GM19238 (cell line): ENCODE measurements around the gene ESRRB.

ENCODE experiments used
- DNase-seq: peaks from one replicate; pipeline ENCODE4 v3.0.0; 2011; ENCODE audit warnings: low spot score; ENCODE audit not compliant: insufficient read length

Gene ESRRB

GRCh38 chr14:76407449-76408150 lies 31.7 kb downstream of the ESRRB start:
- DNase-seq = no peak

- no peak for DNase-seq
Observed at GRCh38 chr14:76408877-76409276, 32.9 kb downstream of the ESRRB start.

GRCh38 chr14:76412501-76412900 lies 36.6 kb downstream of the ESRRB start:
- no peak for DNase-seq

- DNase-seq = no peak
Observed at GRCh38 chr14:76413106-76413961, 37.4 kb downstream of the ESRRB start.

- DNase-seq = no peak
Observed at GRCh38 chr14:76413962-76414600, 38.1 kb downstream of the ESRRB start.

- DNase-seq = no peak
Observed at GRCh38 chr14:76419399-76419798, 43.5 kb downstream of the ESRRB start.

GRCh38 chr14:76420827-76421226 lies 44.9 kb downstream of the ESRRB start:
- DNase-seq = no peak

GRCh38 chr14:76421662-76422061 lies 45.7 kb downstream of the ESRRB start:
- no peak for DNase-seq

GRCh38 chr14:76422662-76423061 lies 46.7 kb downstream of the ESRRB start:
- DNase-seq = no peak

GRCh38 chr14:76423534-76423933 lies 47.6 kb downstream of the ESRRB start:
- no peak for DNase-seq

GRCh38 chr14:76424359-76424758 lies 48.4 kb downstream of the ESRRB start:
- DNase-seq = no peak

- no peak for DNase-seq
Observed at GRCh38 chr14:76426161-76426696, 50.3 kb downstream of the ESRRB start.

- DNase-seq = no peak
Observed at GRCh38 chr14:76428611-76429010, 52.7 kb downstream of the ESRRB start.

GRCh38 chr14:76430017-76430416 lies 54.1 kb downstream of the ESRRB start:
- DNase-seq = no peak

GRCh38 chr14:76430475-76430980 lies 54.6 kb downstream of the ESRRB start:
- DNase-seq = no peak

GRCh38 chr14:76431538-76431937 lies 55.6 kb downstream of the ESRRB start:
- no peak for DNase-seq

- no peak for DNase-seq
Observed at GRCh38 chr14:76432827-76433752, 57.2 kb downstream of the ESRRB start.

- DNase-seq = no peak
Observed at GRCh38 chr14:76434220-76434619, 58.3 kb downstream of the ESRRB start.

- DNase-seq = no peak
Observed at GRCh38 chr14:76439237-76439775, 63.4 kb downstream of the ESRRB start.

GRCh38 chr14:76446486-76446885 lies 70.5 kb downstream of the ESRRB start:
- DNase-seq = no peak
